Stimulated activated CD4-positive, alpha-beta T cell treated with anti-CD3 and anti-CD28 coated beads, Interleukin-1b, Interleukin-23, amount 100 ng/mL, for 48 hours (primary cell): ENCODE data around the gene ATP5MC2.
"Not testable (repeated sequence)": the region's sequence is repeated elsewhere in the genome, so short reads cannot be mapped to it uniquely, and the experiment has no call there.

ENCODE experiments used
- DNase-seq: peaks from one replicate; pipeline ENCODE4 v3.0.0-alpha.2; 2020

ATP5MC2 gene

GRCh38 chr12:53675701-53676607 is at the start of gene ATP5MC2:
ATP5MC2 (minus strand) TSS chr12:53676083; CDS start chr12:53672614, 3,469 bp downstream.
- peak; percentile 98 for DNase-seq

- no peak for DNase-seq
These were observed 46.7 kb upstream of the ATP5MC2 start for GRCh38 chr12:53722450-53723041.

- no peak for DNase-seq
These were observed 45.1 kb upstream of the ATP5MC2 start for GRCh38 chr12:53720946-53721345.

- DNase-seq = no peak
These were observed 43.8 kb upstream of the ATP5MC2 start for GRCh38 chr12:53719649-53720048.

- DNase-seq = not testable (repeated sequence)
These were observed 42.7 kb upstream of the ATP5MC2 start for GRCh38 chr12:53718567-53718966.

GRCh38 chr12:53717319-53717718 is 41.4 kb upstream of the ATP5MC2 start:
- no peak for DNase-seq

- no peak for DNase-seq
These were observed 38.1 kb upstream of the ATP5MC2 start for GRCh38 chr12:53714004-53714403.

- DNase-seq = no peak
These were observed 37.6 kb upstream of the ATP5MC2 start for GRCh38 chr12:53713516-53713915.

- no peak for DNase-seq
These were observed 36.3 kb upstream of the ATP5MC2 start for GRCh38 chr12:53712059-53712643.

- no peak for DNase-seq
These were observed 34.2 kb upstream of the ATP5MC2 start for GRCh38 chr12:53710091-53710490.

- DNase-seq = no peak
These were observed 33.8 kb upstream of the ATP5MC2 start for GRCh38 chr12:53709671-53710070.

- no peak for DNase-seq
These were observed 30.2 kb upstream of the ATP5MC2 start for GRCh38 chr12:53706080-53706479.

GRCh38 chr12:53703756-53704155 is 27.9 kb upstream of the ATP5MC2 start:
- DNase-seq = no peak

GRCh38 chr12:53701518-53702264 is 25.8 kb upstream of the ATP5MC2 start:
- DNase-seq = peak; percentile 76

- DNase-seq = no peak
These were observed 24.7 kb upstream of the ATP5MC2 start for GRCh38 chr12:53700567-53700966.

- no peak for DNase-seq
These were observed 23.8 kb upstream of the ATP5MC2 start for GRCh38 chr12:53699678-53700025.

- no peak for DNase-seq
These were observed 23.2 kb upstream of the ATP5MC2 start for GRCh38 chr12:53698948-53699677.

- no peak for DNase-seq
These were observed 20.9 kb upstream of the ATP5MC2 start for GRCh38 chr12:53696655-53697331.

- no peak for DNase-seq
These were observed 20.4 kb upstream of the ATP5MC2 start for GRCh38 chr12:53696285-53696654.

- peak; percentile 46 for DNase-seq
These were observed 19.6 kb upstream of the ATP5MC2 start for GRCh38 chr12:53695152-53696145.

- no peak for DNase-seq
These were observed 18.9 kb upstream of the ATP5MC2 start for GRCh38 chr12:53694756-53695151.
